Astrocyte (in vitro differentiated cells and primary cell): ENCODE results near the gene HSD17B3. TPM values are rescaled to one million over a fixed set of nuclear protein-coding genes. Genes with fewer than 3 reads are reported as not detected.

ENCODE experiments used
- DNase-seq: peaks from one replicate; pipeline ENCODE4 v3.0.0-alpha.2; 2010; ENCODE audit warnings: low read depth
- FAIRE-seq: peaks from 2 replicates; lab custom pipeline; 2011; peaks lifted over from hg19 to GRCh38; lab: Jason Lieb, UNC
- H2AFZ ChIP-seq: 2 replicates; pipeline ENCODE4 v1.6.0; 2012; ENCODE audit warnings: low read depth, low read length, inconsistent platforms
- H3K27ac ChIP-seq: 2 replicates; pipeline ENCODE4 v1.5.1; 2011; ENCODE audit warnings: low read depth, low read length, inconsistent platforms
- H3K27me3 ChIP-seq: 2 replicates; pipeline ENCODE4 v1.6.0; 2011; ENCODE audit warnings: low read length, inconsistent platforms; ENCODE audit not compliant: insufficient read depth
- H3K36me3 ChIP-seq: 2 replicates; pipeline ENCODE4 v1.5.1; 2011; ENCODE audit warnings: low read length, inconsistent platforms; ENCODE audit not compliant: insufficient read depth
- H3K4me1 ChIP-seq: 2 replicates; pipeline ENCODE4 v1.5.1; 2011; ENCODE audit warnings: low read length, inconsistent platforms; ENCODE audit not compliant: insufficient read depth
- H3K4me2 ChIP-seq: 2 replicates; pipeline ENCODE4 v1.6.0; 2012; ENCODE audit warnings: low read length, inconsistent platforms
- H3K4me3 ChIP-seq: 2 replicates; pipeline ENCODE4 v1.5.1; 2011; ENCODE audit warnings: low read depth, mild to moderate bottlenecking, low read length, inconsistent platforms; ENCODE audit not compliant: insufficient read depth
- H3K79me2 ChIP-seq: 2 replicates; pipeline ENCODE4 v1.6.0; 2012; ENCODE audit warnings: mild to moderate bottlenecking, low read length, inconsistent platforms; ENCODE audit not compliant: insufficient read depth
- H3K9ac ChIP-seq: 2 replicates; pipeline ENCODE4 v1.6.0; 2012; ENCODE audit warnings: mild to moderate bottlenecking, low read length, inconsistent platforms
- H3K9me3 ChIP-seq: 2 replicates; pipeline ENCODE4 v1.5.1; 2012; ENCODE audit warnings: low read depth, mild to moderate bottlenecking, low read length, inconsistent platforms; ENCODE audit not compliant: insufficient read depth
- H4K20me1 ChIP-seq: 2 replicates; pipeline ENCODE4 v1.6.0; 2012; ENCODE audit warnings: low read length, inconsistent platforms; ENCODE audit not compliant: insufficient read depth
- H3K27ac Mint-ChIP-seq: one replicate; pipeline ENCODE4 v1.8.0; 2021; ENCODE audit warnings: mild to moderate bottlenecking, mixed read lengths; ENCODE audit not compliant: unreplicated experiment
- H3K27me3 Mint-ChIP-seq: one replicate; pipeline ENCODE4 v1.8.0; 2021; ENCODE audit warnings: low read depth, mixed read lengths; ENCODE audit not compliant: unreplicated experiment
- H3K36me3 Mint-ChIP-seq: one replicate; pipeline ENCODE4 v1.8.0; 2021; ENCODE audit warnings: low read depth, mixed read lengths; ENCODE audit not compliant: unreplicated experiment
- H3K4me1 Mint-ChIP-seq: one replicate; pipeline ENCODE4 v1.8.0; 2021; ENCODE audit warnings: low read depth, mixed read lengths; ENCODE audit not compliant: unreplicated experiment
- H3K4me3 Mint-ChIP-seq: one replicate; pipeline ENCODE4 v1.8.0; 2021; ENCODE audit warnings: mild to moderate bottlenecking, moderate library complexity, mixed read lengths; ENCODE audit not compliant: unreplicated experiment
- H3K9me3 Mint-ChIP-seq: one replicate; pipeline ENCODE4 v1.8.0; 2021; ENCODE audit warnings: mild to moderate bottlenecking, mixed read lengths; ENCODE audit not compliant: unreplicated experiment
- EZH2 ChIP-seq: IDR thresholded peaks from 2 replicates; pipeline ENCODE4 v1.6.1; 2012; ENCODE audit warnings: mild to moderate bottlenecking, low read length, inconsistent platforms; ENCODE audit not compliant: insufficient read depth
- total RNA-seq: library from RNA; stranded (reverse); gene quantifications from 2 replicates; pipeline ENCODE4 v1.2.1, GENCODE V29; 2021
- TF ChIP-seq, protein P1 (sequence below): IDR thresholded peaks from 2 replicates; pipeline ENCODE4 v1.5.1; 2011; ENCODE audit warnings: low read depth, mild to moderate bottlenecking, inconsistent platforms, low read length, moderate library complexity; ENCODE audit not compliant: insufficient read depth

Gene HSD17B3
- total RNA-seq, 1 donor from 2014 or later, result not detected

DNA sequence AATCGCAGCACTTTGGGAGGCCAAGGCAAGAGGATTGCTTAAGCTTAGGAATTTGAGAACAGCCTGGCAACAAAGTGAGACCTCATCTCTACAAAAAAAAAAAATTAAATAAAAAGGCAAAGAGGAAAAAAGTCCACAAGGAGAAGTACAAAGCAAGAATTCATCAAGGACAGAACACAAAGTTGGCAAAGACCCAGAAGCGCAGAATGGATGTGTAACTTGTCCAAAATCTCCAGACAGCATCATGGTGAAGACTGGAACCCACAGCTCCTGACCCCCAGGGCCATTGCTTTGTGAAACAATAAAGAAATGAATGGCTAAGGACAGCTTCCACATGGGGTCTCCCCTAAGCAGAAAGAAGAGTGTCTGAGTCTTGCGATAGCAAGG, 7.8 kb downstream of the HSD17B3 start:
- Histone ChIP-seq H3K9me3 (no peaks in the 10 kb centered on the region), H3K4me3 (no peak overlapping the region), H3K9ac (no peak overlapping the region), H3K79me2 (no peaks in the 10 kb centered on the region), H3K27ac (no peak overlapping the region), H3K4me2 (no peak overlapping the region), H2AFZ (no peak overlapping the region), H3K36me3 (no peaks in the 10 kb centered on the region), H3K4me1 (peaks cover 4% of the 10 kb centered on the region), H4K20me1 (no peaks in the 10 kb centered on the region), H3K27me3 (no peaks in the 10 kb centered on the region)
- no peak for DNase-seq
- no peak for FAIRE-seq
- no peaks in the 10 kb centered on the region for H3K27me3 Mint-ChIP-seq
- H3K27ac Mint-ChIP-seq, result no peak overlapping the region
- H3K4me3 Mint-ChIP-seq, result no peak overlapping the region
- peaks cover 11% of the 10 kb centered on the region for H3K4me1 Mint-ChIP-seq
- TF ChIP-seq, protein P1, sequence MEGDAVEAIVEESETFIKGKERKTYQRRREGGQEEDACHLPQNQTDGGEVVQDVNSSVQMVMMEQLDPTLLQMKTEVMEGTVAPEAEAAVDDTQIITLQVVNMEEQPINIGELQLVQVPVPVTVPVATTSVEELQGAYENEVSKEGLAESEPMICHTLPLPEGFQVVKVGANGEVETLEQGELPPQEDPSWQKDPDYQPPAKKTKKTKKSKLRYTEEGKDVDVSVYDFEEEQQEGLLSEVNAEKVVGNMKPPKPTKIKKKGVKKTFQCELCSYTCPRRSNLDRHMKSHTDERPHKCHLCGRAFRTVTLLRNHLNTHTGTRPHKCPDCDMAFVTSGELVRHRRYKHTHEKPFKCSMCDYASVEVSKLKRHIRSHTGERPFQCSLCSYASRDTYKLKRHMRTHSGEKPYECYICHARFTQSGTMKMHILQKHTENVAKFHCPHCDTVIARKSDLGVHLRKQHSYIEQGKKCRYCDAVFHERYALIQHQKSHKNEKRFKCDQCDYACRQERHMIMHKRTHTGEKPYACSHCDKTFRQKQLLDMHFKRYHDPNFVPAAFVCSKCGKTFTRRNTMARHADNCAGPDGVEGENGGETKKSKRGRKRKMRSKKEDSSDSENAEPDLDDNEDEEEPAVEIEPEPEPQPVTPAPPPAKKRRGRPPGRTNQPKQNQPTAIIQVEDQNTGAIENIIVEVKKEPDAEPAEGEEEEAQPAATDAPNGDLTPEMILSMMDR, result no peak
- TF ChIP-seq EZH2, result no peak
- peaks cover 5% of the 10 kb centered on the region for H3K9me3 Mint-ChIP-seq
- H3K36me3 Mint-ChIP-seq, result peaks cover 3% of the 10 kb centered on the region

DNA sequence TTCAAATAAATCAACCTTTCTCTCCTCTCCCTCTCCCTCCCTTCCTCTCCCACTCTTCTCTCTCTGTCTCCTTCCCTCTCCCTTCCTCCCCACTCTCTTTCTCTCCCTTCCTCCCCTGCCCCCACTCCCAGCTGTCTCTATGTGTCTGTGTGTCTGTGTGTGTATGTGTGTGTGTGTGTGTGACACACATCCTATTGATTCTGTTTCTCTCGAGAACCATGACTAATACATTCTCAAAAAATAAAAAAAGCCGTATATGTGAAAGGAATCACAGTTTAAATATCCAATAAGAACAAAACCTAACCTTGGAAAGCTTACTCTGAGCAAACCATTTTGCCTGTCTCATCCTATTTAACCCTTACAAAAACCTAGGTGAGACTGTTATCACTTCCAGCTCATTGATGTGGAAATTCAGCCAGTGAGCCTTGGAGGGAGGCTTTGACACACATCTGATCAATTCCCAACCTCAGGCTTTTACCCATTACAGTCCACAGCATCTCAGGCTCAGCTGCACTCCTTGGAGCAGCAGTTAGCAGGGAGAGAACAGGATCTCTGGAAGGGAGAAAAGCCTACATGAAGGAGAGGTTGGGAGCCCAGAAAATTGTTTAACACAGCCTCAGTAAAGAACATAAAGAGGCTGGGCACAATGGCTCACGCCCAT, 8.3 kb downstream of the HSD17B3 start:
- no peak for FAIRE-seq
- Histone ChIP-seq H4K20me1 (no peaks in the 10 kb centered on the region), H3K4me3 (no peak overlapping the region), H3K4me2 (peak overlapping the region; percentile 23), H2AFZ (no peak overlapping the region), H3K79me2 (no peaks in the 10 kb centered on the region), H3K4me1 (peaks cover 4% of the 10 kb centered on the region), H3K27me3 (no peaks in the 10 kb centered on the region), H3K9me3 (no peaks in the 10 kb centered on the region), H3K36me3 (no peaks in the 10 kb centered on the region), H3K9ac (no peak overlapping the region), H3K27ac (no peak overlapping the region)
- Mint-ChIP-seq H3K36me3 (peaks cover 3% of the 10 kb centered on the region), H3K27ac (peak overlapping the region; percentile 21), H3K9me3 (peaks cover 5% of the 10 kb centered on the region), H3K4me3 (no peak overlapping the region), H3K27me3 (no peaks in the 10 kb centered on the region), H3K4me1 (peaks cover 11% of the 10 kb centered on the region)
- peak; percentile 24 for DNase-seq
- TF ChIP-seq EZH2, result no peak
- TF ChIP-seq, protein P1, result no peak

DNA sequence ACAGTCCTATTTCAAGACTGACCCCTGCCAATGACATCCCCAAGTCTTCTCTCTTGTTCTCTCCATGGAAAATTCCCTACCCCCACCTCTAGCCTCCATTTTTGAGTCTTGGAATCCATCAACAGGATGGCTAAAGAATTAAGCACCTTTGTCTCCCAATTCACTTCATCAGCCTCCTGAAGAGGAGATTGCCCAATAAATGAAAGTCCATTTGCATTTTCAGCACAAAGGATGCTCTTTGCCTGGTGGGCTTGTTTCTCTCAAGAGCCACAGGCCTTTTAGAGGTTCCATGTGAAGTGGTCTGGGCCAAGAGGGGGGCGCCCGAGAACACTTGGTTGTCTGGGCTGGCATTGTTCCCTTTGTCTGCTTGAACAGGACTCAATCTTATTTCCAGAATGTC, 12.6 kb downstream of the HSD17B3 start:
- Histone ChIP-seq H3K27ac (no peak overlapping the region), H3K36me3 (no peaks in the 10 kb centered on the region), H3K27me3 (no peaks in the 10 kb centered on the region), H3K79me2 (no peaks in the 10 kb centered on the region), H4K20me1 (no peaks in the 10 kb centered on the region), H3K4me1 (peaks cover 4% of the 10 kb centered on the region), H3K9ac (no peak overlapping the region), H3K4me3 (no peak overlapping the region), H3K4me2 (no peak overlapping the region), H3K9me3 (no peaks in the 10 kb centered on the region), H2AFZ (no peak overlapping the region)
- no peak for TF ChIP-seq EZH2
- TF ChIP-seq, protein P1, result no peak
- Mint-ChIP-seq H3K9me3 (peaks cover 7% of the 10 kb centered on the region), H3K4me1 (peaks cover 11% of the 10 kb centered on the region), H3K4me3 (no peak overlapping the region), H3K36me3 (peaks cover 4% of the 10 kb centered on the region), H3K27me3 (no peaks in the 10 kb centered on the region), H3K27ac (no peak overlapping the region)
- DNase-seq (no peak), FAIRE-seq (no peak)
